Lung (tissue), 12 donors: ENCODE results near the gene STIP1. TPM values are rescaled to one million over a fixed set of nuclear protein-coding genes. Genes with fewer than 3 reads are reported as not detected.

Experiments used
- ATAC-seq: fragments of 200-7000 bp; cut with Tn5 transposase; one replicate; pipeline ENCODE4 v1.9.1; 2020; ENCODE audit warnings: moderate number of reproducible peaks; ENCODE audit not compliant: insufficient read depth, low FRiP score
- DNase-seq, 3 donors: peaks; one replicate each; pipeline ENCODE4 v3.0.0-alpha.2; 2013 to 2017
- H3K27ac ChIP-seq, 2 donors: one replicate each; pipeline ENCODE4 v1.5.1; 2013; ENCODE audit warnings: mild to moderate bottlenecking in 2 of 2, moderate library complexity in 2 of 2, control low read depth in 1 of 2, inconsistent platforms in 1 of 2, low read depth in 1 of 2, low read length in 1 of 2
- H3K27me3 ChIP-seq, 3 donors: one replicate each; pipeline ENCODE4 v1.5.1; 2013; ENCODE audit warnings: low read length in 2 of 3; ENCODE audit not compliant: control insufficient read depth in 3 of 3, insufficient read depth in 3 of 3
- H3K36me3 ChIP-seq, 4 donors: one replicate each; pipeline ENCODE4 v1.5.1; 2013; ENCODE audit warnings: low read length in 4 of 4, mild to moderate bottlenecking in 1 of 4, moderate library complexity in 1 of 4; ENCODE audit not compliant: control insufficient read depth in 4 of 4, insufficient read depth in 4 of 4
- H3K4me1 ChIP-seq, 5 donors: one replicate each; pipeline ENCODE4 v1.5.1; 2013; ENCODE audit warnings: low read length in 5 of 5, mild to moderate bottlenecking in 2 of 5, moderate library complexity in 1 of 5; ENCODE audit not compliant: control insufficient read depth in 5 of 5, insufficient read depth in 5 of 5
- H3K4me3 ChIP-seq: one replicate; pipeline ENCODE4 v1.5.1; 2013; ENCODE audit warnings: mild to moderate bottlenecking, control low read depth, moderate library complexity
- H3K9ac ChIP-seq, 2 donors: one replicate each; pipeline ENCODE4 v1.5.1; 2013; ENCODE audit warnings: low read length in 2 of 2, control low read depth in 1 of 2; ENCODE audit not compliant: insufficient read depth in 1 of 2
- H3K9me3 ChIP-seq, 4 donors: one replicate each; pipeline ENCODE4 v1.5.1; 2013; ENCODE audit warnings: low read length in 3 of 4, mild to moderate bottlenecking in 1 of 4, moderate library complexity in 1 of 4; ENCODE audit not compliant: control insufficient read depth in 4 of 4, insufficient read depth in 3 of 4
- WGBS, 2 donors: extraction: QIAGEN DNeasy Blood & Tissue Kit; methylation state at CpG; one replicate each; pipeline ENCODE4 v1.1.7; 2013; 5-methylcytosine and 5-hydroxymethylcytosine counted together
- polyA plus RNA-seq, 2 donors: library from polyadenylated mRNA; stranded (reverse); fragments of 200-250 nt; gene quantifications; one replicate each; pipeline ENCODE4 v1.2.1, GENCODE V29; 2013
- total RNA-seq, 2 donors: library from RNA; depleted of rRNA in 1 of 2; stranded (reverse); fragments of >200 nt in 1 of 2; gene quantifications; one replicate each; pipeline ENCODE4 v1.2.1, GENCODE V29; 2014 to 2021
- TF ChIP-seq, protein P1 (sequence below): IDR thresholded peaks from 2 replicates; pipeline ENCODE4 v1.5.1; 2012; ENCODE audit warnings: mild to moderate bottlenecking; ENCODE audit errors: control extremely low read depth, extremely low read depth
- donor health status: control.
- donor health status: control.
- donor health status: Bipolar disorder and iron deficiency.
- donor health status: healthy.
- donor health status: DM: yes; HTN: yes; CAD: no.

The STIP1 gene
- total and polyA plus RNA-seq, 4 donors: 75.9 to 122 (median 94.8) TPM

DNA sequence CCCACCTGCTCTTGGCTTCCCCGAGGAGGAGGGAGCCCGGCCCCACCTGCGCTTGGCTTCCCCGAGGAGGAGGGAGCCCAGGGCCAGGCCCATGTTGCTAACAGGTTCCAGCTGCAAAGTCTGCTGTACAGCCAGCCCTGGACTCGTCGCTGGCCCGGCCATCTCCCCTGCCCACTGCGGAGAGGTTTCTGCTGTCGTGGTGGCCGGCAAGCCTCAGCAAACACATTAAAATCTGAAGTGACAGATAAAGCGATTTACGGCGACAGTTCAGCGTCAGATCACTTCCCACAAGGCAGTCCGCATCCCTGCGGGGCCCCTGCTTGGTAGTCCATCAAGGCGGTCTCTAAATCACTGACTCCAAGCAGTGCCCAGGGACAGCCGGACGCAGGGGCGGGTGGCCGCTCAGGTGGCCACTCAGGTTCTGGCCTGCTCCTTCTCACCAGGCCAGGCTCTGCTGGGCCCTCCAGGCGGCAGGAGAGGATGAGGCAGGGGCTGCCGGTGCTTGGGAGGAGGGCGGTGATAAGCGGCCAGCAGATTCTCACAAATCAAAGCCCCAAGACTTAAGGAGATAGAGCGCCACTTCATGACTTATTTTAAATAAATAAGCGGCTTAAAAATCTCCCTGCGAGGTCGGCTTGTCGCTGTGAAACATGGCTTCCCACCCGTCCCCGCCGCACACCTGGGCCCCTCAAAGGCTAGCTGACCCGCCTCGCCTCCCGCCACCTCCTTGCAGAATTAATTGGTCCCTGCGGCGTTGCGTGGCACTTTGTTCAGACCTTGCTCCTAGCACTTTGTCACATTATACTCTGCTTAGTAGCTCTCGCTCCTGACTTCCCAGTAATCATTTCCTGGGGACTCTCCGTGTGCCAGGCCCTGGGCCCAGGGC lies 41.1 kb upstream of the STIP1 start:
- Histone ChIP-seq H3K4me3 (no peak overlapping the region), H3K36me3 (no peaks in the 10 kb centered on the region), H3K4me1 (peaks cover 0 to 21% (median 0%) of the 10 kb centered on the region in 5 donors), H3K9me3 (no peaks in the 10 kb centered on the region), H3K27me3 (no peaks in the 10 kb centered on the region), H3K9ac (no peak overlapping the region), H3K27ac (no peak overlapping the region)
- DNase-seq (peak; percentile 39 to 57 (median 50)), ATAC-seq (no peak)
- TF ChIP-seq, protein P1, sequence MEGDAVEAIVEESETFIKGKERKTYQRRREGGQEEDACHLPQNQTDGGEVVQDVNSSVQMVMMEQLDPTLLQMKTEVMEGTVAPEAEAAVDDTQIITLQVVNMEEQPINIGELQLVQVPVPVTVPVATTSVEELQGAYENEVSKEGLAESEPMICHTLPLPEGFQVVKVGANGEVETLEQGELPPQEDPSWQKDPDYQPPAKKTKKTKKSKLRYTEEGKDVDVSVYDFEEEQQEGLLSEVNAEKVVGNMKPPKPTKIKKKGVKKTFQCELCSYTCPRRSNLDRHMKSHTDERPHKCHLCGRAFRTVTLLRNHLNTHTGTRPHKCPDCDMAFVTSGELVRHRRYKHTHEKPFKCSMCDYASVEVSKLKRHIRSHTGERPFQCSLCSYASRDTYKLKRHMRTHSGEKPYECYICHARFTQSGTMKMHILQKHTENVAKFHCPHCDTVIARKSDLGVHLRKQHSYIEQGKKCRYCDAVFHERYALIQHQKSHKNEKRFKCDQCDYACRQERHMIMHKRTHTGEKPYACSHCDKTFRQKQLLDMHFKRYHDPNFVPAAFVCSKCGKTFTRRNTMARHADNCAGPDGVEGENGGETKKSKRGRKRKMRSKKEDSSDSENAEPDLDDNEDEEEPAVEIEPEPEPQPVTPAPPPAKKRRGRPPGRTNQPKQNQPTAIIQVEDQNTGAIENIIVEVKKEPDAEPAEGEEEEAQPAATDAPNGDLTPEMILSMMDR: no peak
- WGBS, 2 donors: 94 to 96% methylated on average over 41 of the region's 41 CpGs

DNA sequence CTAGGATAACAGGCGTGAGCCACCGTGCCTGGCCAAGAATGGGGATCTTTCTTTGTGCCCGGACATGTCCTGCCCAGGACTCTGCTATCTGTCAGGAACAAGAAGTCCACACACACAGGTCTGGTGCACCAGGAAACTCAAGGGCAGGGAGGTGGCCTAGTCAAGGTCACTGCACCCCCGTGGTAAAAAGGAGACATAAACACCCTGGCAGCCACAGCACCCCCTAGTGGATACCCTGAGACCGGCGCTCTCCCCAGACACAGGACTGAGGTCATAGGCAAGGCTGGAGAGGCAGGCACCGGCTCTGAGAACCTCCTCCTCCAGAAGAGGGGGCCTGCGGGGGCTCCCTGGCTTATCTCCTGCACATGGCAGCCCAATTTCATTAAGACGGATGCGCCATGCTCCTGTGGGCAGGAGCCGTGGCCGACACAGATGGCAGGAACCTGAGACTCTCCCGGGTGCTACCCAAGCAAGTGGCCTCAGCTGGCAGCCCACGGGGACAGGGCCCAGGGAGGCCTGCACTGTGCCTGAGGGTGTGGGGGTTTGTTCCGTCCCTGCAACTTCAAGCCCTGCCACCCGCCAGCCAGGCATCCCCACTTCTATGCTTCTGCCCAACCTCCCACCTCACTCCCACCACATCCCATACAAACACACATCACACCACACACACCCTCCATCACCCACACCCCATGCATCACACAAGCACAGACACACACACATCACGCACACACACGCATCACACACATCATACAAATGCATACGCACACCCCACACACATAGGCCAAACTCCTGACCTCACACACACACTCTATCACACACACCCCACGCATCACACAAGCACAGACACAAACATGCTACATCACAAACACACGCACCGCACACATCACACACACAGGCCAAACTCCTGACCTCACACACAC lies 39.7 kb upstream of the STIP1 start:
- 65 to 75% methylated on average over 22 of the region's 22 CpGs for WGBS, 2 donors
- ATAC-seq: no peak
- peak; percentile 67 to 81 (median 73) for DNase-seq

DNA sequence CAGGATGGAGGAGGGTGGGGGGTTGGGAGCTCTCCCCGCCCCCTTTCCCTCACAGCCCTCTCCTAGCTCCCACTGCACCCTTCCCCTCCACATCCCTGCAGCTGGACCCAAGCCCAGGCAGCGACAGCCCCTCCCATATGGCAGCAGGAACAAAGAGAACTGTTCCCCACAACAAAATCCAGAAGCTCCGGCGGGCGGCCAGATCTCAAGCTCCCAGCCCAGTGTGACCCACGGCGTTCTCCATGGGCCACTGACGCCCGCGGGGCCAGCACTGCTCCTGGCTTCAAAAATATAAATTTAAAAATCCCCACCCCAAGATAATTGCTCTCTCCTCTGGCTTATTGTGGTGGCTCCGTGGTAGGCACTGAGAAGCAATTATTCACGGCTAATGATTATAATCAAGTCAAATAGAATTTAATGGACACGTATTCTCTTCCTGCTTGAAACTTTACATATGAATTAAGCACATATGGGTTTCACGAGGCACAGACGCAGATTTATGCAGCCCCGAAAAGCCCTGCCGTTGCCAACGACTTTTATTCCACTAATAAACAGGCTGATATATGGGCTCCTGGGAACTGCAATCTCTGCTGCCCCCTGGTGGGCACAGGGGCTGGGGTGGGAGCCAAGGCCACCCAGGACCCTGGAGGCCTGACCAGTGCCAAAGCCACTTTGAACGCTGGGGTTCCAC lies 37.6 kb upstream of the STIP1 start:
- TF ChIP-seq, protein P1: peak; percentile 84
- WGBS, 2 donors: 25 to 32% methylated on average over 19 of the region's 19 CpGs
- H3K9ac ChIP-seq: peak overlapping the region in 1 of 2 donors; percentile 15

More for the DNA sequence above, 39.7 kb upstream of the STIP1 start:
- Histone ChIP-seq H3K9ac (no peak overlapping the region), H3K9me3 (no peaks in the 10 kb centered on the region), H3K4me1 (peaks cover 0 to 32% (median 0%) of the 10 kb centered on the region in 5 donors), H3K27ac (no peak overlapping the region), H3K36me3 (no peaks in the 10 kb centered on the region), H3K27me3 (no peaks in the 10 kb centered on the region), H3K4me3 (no peak overlapping the region)
- TF ChIP-seq, protein P1: peak; percentile 30

More for the DNA sequence above, 37.6 kb upstream of the STIP1 start:
- peak; percentile 73 for ATAC-seq
- peak; percentile 95 to 98 (median 96) for DNase-seq
- Histone ChIP-seq H3K4me3 (no peak overlapping the region), H3K4me1 (peaks cover 0 to 32% (median 0%) of the 10 kb centered on the region in 5 donors), H3K36me3 (peaks cover 0 to 1% (median 0%) of the 10 kb centered on the region in 4 donors), H3K9me3 (no peaks in the 10 kb centered on the region), H3K27me3 (no peaks in the 10 kb centered on the region), H3K27ac (peak overlapping the region in 1 of 2 donors; percentile 28)
